Stimulated activated CD8-positive, alpha-beta memory T cell treated with anti-CD3 and anti-CD28 coated beads, Interleukin-12 subunit alpha, Interleukin-12 subunit beta, amount 100 ng/mL, for 24 hours (primary cell): ENCODE measurements around the gene ZNF554.
"Not testable (repeated sequence)": the region's sequence is repeated elsewhere in the genome, so short reads cannot be mapped to it uniquely, and the experiment has no call there.

Experiments used
- DNase-seq: peaks from one replicate; pipeline ENCODE4 v3.0.0-alpha.2; 2020; ENCODE audit errors: extremely low read depth

ZNF554 gene

GRCh38 chr19:2867025-2867991 is 47.6 kb downstream of the ZNF554 start, which contains the start of gene ZNF556:
ZNF556 (plus strand) TSS chr19:2867335; CDS start chr19:2867422, 87 bp downstream.
- no peak for DNase-seq

GRCh38 chr19:2869618-2870017 is 50.0 kb downstream of the ZNF554 start:
- DNase-seq, result no peak

GRCh38 chr19:2872175-2872574 is 52.5 kb downstream of the ZNF554 start:
- not testable (repeated sequence) for DNase-seq

GRCh38 chr19:2877398-2878331 is 58.0 kb downstream of the ZNF554 start:
- DNase-seq, result no peak

- DNase-seq, result no peak
Measured at GRCh38 chr19:2883686-2884439, 64.2 kb downstream of the ZNF554 start.

- no peak for DNase-seq
Measured at GRCh38 chr19:2885736-2886135, 66.1 kb downstream of the ZNF554 start.
